Fibroblast of lung (primary cell): ENCODE results near the gene APOB. TPM values are rescaled to one million over a fixed set of nuclear protein-coding genes. Genes with fewer than 3 reads are reported as not detected.

Experiments used
- DNase-seq, 2 donors: peaks; one replicate each; pipeline versions ENCODE4 v3.0.0 to v3.0.0-alpha.2; 2010; ENCODE audit warnings: low read depth in 2 of 2
- H2AFZ ChIP-seq: 2 replicates; pipeline ENCODE4 v1.5.1; 2012; ENCODE audit warnings: low read length, control low read depth, inconsistent platforms
- H3K27ac ChIP-seq: 2 replicates; pipeline ENCODE4 v1.5.1; 2011; ENCODE audit warnings: low read length, control low read depth; ENCODE audit not compliant: insufficient read depth
- H3K27me3 ChIP-seq: 2 replicates; pipeline ENCODE4 v1.5.1; 2011; ENCODE audit warnings: mild to moderate bottlenecking, low read length; ENCODE audit not compliant: control insufficient read depth, insufficient read depth
- H3K36me3 ChIP-seq: 2 replicates; pipeline ENCODE4 v1.5.1; 2011; ENCODE audit warnings: low read length; ENCODE audit not compliant: control insufficient read depth, insufficient read depth
- H3K4me1 ChIP-seq: 2 replicates; pipeline ENCODE4 v1.5.1; 2011; ENCODE audit warnings: low read length; ENCODE audit not compliant: control insufficient read depth, insufficient read depth; ENCODE audit errors: extremely low read depth
- H3K4me2 ChIP-seq: 2 replicates; pipeline ENCODE4 v1.5.1; 2011; ENCODE audit warnings: low read length, control low read depth; ENCODE audit not compliant: insufficient read depth; ENCODE audit errors: extremely low read depth
- H3K4me3 ChIP-seq, 4 experiments: fragments of 200-600 bp in 1 of 4; sonication (generic) in 1 of 4; replicated peaks in 1 of 4; 2 replicates each; pipeline ENCODE4 v1.5.1; 2011 to 2016; ENCODE audit warnings: low read length in 4 of 4, low read depth in 3 of 4, mild to moderate bottlenecking in 3 of 4, control low read depth in 2 of 4, inconsistent platforms in 1 of 4, mixed read lengths in 1 of 4; ENCODE audit not compliant: insufficient read depth in 1 of 4; ENCODE audit errors: control extremely low read depth in 1 of 4
- H3K79me2 ChIP-seq: 2 replicates; pipeline ENCODE4 v1.5.1; 2012; ENCODE audit warnings: mild to moderate bottlenecking, low read length, inconsistent platforms; ENCODE audit not compliant: control insufficient read depth, insufficient read depth
- H3K9ac ChIP-seq: 2 replicates; pipeline ENCODE4 v1.5.1; 2011; ENCODE audit warnings: mild to moderate bottlenecking, low read length, control low read depth; ENCODE audit not compliant: insufficient read depth
- H3K9me3 ChIP-seq: 2 replicates; pipeline ENCODE4 v1.5.1; 2012; ENCODE audit warnings: low read depth, low read length; ENCODE audit not compliant: control insufficient read depth, insufficient read depth
- H4K20me1 ChIP-seq: 2 replicates; pipeline ENCODE4 v1.5.1; 2011; ENCODE audit warnings: low read length; ENCODE audit not compliant: control insufficient read depth, insufficient read depth; ENCODE audit errors: extremely low read depth
- EZH2 ChIP-seq: IDR thresholded peaks from 2 replicates; pipeline ENCODE4 v1.5.1; 2012; ENCODE audit warnings: low read length, control low read depth, mild to moderate bottlenecking; ENCODE audit errors: missing control alignments
- polyA plus RNA-seq, 2 donors: library from polyadenylated mRNA; depleted of rRNA in 1 of 2; stranded (reverse) in 1 of 2; unstranded in 1 of 2; fragments of >200 nt; gene quantifications; 2 replicates each; pipeline ENCODE4 v1.2.1, GENCODE V29; 2011 to 2012; ENCODE audit warnings: missing spikeins in 1 of 2
- total RNA-seq: library from RNA; depleted of rRNA; stranded (reverse); fragments of >200 nt; gene quantifications from 2 replicates; pipeline ENCODE4 v1.2.1, GENCODE V29; 2014
- TF ChIP-seq, protein P1 (sequence below), 2 donors: IDR thresholded peaks in 1 of 2; conservative IDR thresholded peaks in 1 of 2; 1 replicate in 1 of 2; 2 replicates in 1 of 2; pipeline ENCODE4 v1.5.1; 2011 to 2012; ENCODE audit warnings: low read length in 2 of 2, control low read depth in 1 of 2, inconsistent platforms in 1 of 2, low read depth in 1 of 2, mild to moderate bottlenecking in 1 of 2

Gene APOB
- total and polyA plus RNA-seq, 2 donors (not counting 1 experiment from before 2014, with no cell fraction given): under 0.01 TPM; not detected in 1

DNA sequence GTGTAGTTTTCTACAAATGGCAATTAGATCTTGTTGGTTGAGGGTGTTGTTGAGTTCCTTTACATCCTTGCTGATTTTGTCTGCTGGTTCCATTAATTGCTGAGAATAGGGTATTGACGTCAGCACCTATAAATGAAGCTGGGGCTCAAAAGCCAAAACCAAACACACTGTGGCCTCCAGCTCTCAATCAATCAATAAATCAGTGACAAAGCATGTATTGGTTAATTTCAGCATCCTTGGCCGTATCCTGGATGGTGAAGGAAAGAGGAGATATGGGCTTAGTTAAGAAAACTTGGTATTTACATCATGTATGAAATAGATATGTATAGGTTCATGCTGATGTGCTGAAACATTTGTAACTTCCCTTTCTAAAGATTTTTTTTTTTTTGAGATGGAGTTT, 13.2 kb upstream of the APOB start:
- Histone ChIP-seq H3K27ac (no peak overlapping the region), H4K20me1 (no peaks in the 10 kb centered on the region), H2AFZ (no peak overlapping the region), H3K4me3 (no peak overlapping the region), H3K79me2 (no peaks in the 10 kb centered on the region), H3K9me3 (no peaks in the 10 kb centered on the region), H3K9ac (no peak overlapping the region), H3K27me3 (no peaks in the 10 kb centered on the region), H3K36me3 (no peaks in the 10 kb centered on the region), H3K4me1 (no peaks in the 10 kb centered on the region), H3K4me2 (no peak overlapping the region)
- no peak for DNase-seq
- TF ChIP-seq EZH2: no peak
- TF ChIP-seq, protein P1, sequence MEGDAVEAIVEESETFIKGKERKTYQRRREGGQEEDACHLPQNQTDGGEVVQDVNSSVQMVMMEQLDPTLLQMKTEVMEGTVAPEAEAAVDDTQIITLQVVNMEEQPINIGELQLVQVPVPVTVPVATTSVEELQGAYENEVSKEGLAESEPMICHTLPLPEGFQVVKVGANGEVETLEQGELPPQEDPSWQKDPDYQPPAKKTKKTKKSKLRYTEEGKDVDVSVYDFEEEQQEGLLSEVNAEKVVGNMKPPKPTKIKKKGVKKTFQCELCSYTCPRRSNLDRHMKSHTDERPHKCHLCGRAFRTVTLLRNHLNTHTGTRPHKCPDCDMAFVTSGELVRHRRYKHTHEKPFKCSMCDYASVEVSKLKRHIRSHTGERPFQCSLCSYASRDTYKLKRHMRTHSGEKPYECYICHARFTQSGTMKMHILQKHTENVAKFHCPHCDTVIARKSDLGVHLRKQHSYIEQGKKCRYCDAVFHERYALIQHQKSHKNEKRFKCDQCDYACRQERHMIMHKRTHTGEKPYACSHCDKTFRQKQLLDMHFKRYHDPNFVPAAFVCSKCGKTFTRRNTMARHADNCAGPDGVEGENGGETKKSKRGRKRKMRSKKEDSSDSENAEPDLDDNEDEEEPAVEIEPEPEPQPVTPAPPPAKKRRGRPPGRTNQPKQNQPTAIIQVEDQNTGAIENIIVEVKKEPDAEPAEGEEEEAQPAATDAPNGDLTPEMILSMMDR (conservative IDR thresholded peaks at IDR 0.05 in 1 of 2, IDR thresholded peaks at IDR 0.05 in 1 of 2; ENCODE audit: low read depth in 1 of 2, low read length in 2 of 2): no peak

DNA sequence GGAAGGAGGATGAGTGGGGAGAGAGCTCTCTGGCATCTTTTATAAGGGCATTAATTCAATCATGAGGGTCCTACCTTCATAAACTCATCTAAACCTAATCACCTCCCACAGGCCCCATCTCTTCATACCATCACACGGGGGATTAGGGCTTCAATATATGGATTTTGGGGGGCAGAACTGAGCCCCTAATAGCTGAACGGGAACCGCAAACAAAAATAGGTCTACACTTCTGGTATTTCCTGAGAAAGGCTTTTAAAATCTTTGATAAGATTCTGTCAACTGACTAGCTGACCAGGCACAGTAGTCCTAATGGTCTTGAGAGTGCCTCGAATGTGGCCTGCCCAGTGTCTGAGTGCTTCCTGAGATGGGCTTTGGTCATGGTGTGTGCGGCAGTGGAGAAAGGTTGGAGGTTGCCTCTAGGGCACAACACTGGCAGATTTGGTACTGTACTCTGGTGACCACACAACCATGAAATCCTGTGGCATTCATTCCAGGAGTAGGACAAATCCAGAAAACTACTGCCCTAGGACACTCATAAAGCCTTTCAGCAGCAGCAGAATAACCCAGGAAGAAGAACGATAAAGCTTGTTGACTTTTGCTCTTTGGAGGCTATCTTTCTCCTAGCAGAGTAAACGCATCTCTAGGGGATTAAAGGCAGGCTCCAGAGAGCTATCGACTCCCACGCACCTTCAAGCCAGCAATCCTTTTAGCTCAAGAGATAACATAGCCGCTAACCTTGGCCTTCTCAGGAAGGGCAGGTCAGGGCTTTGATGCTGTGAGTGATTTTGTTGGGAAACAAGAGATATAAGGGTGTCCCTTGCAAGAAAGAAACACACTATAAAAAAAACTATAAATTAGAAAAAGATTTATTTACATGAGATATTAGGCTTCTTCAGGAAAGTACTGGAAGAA, 12.3 kb upstream of the APOB start:
- Histone ChIP-seq H3K4me1 (no peaks in the 10 kb centered on the region), H3K4me3 (no peak overlapping the region), H3K79me2 (no peaks in the 10 kb centered on the region), H2AFZ (no peak overlapping the region), H4K20me1 (no peaks in the 10 kb centered on the region), H3K4me2 (no peak overlapping the region), H3K27ac (no peak overlapping the region), H3K36me3 (no peaks in the 10 kb centered on the region), H3K27me3 (no peaks in the 10 kb centered on the region), H3K9me3 (no peaks in the 10 kb centered on the region), H3K9ac (no peak overlapping the region)
- TF ChIP-seq, protein P1 (conservative IDR thresholded peaks at IDR 0.05 in 1 of 2, IDR thresholded peaks at IDR 0.05 in 1 of 2; ENCODE audit: low read depth in 1 of 2, low read length in 2 of 2): no peak
- TF ChIP-seq EZH2: no peak
- DNase-seq: no peak

DNA sequence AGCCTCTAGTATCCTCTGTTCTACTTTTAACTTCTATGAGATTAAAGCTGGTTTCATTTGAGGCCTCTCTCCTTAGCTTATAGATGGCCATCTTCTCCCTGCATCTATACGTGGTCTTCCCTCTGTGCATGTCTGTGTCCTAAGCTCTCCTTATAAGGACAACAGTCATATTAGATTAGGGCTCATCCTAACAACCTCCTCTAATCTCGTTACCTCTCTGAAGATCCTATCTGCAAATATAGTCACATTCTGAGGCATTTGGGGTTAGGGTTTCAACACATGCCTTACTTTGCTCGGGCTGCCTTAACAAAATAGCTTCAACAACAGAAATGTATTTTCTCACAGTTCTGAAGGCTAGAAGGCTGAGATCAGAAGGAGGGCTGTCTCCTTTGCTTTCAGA, 11.6 kb upstream of the APOB start:
- Histone ChIP-seq H3K4me3 (no peak overlapping the region), H3K9me3 (no peaks in the 10 kb centered on the region), H3K79me2 (no peaks in the 10 kb centered on the region), H3K27me3 (no peaks in the 10 kb centered on the region), H3K36me3 (no peaks in the 10 kb centered on the region), H3K9ac (no peak overlapping the region), H2AFZ (no peak overlapping the region), H3K27ac (no peak overlapping the region), H3K4me2 (no peak overlapping the region), H4K20me1 (no peaks in the 10 kb centered on the region), H3K4me1 (no peaks in the 10 kb centered on the region)
- no peak for DNase-seq
- TF ChIP-seq EZH2: no peak
- TF ChIP-seq, protein P1 (conservative IDR thresholded peaks at IDR 0.05 in 1 of 2, IDR thresholded peaks at IDR 0.05 in 1 of 2; ENCODE audit: low read depth in 1 of 2, low read length in 2 of 2): no peak
